C4-2B (cell line): Measurements from ENCODE around the gene NT5DC3.

Source experiments
- H3K27ac ChIP-seq: fragments of 450-650 bp; 2 replicates; pipeline ENCODE4 v1.5.1; 2017
- CTCF ChIP-seq: fragments of 450-650 bp; conservative IDR thresholded peaks from 2 replicates; pipeline ENCODE4 v1.5.1; 2017; ENCODE audit warnings: mild to moderate bottlenecking
- ZFX ChIP-seq: fragments of 450-650 bp; IDR thresholded peaks from 2 replicates; pipeline ENCODE4 v1.6.1; 2017

NT5DC3 gene

DNA sequence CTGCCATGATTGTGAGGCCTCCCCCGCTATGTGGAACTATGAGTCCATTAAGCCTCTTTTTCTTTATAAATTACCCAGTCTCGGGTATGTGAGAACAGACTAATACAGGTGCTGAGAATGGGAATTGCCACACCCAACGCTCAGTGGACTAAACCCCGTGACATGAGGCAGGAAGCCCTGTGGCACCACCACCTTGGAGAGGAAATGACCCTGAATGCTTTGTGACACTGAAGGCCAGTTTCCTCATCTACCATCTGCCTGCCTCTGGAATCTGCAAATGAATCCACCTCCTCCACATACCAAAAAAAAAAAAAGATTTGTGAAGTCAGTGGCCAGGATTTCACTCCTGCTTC lies 41.6 kb downstream of the NT5DC3 start:
- TF ChIP-seq CTCF (no peak), ZFX (no peak)
- H3K27ac ChIP-seq = no peak overlapping the region

DNA sequence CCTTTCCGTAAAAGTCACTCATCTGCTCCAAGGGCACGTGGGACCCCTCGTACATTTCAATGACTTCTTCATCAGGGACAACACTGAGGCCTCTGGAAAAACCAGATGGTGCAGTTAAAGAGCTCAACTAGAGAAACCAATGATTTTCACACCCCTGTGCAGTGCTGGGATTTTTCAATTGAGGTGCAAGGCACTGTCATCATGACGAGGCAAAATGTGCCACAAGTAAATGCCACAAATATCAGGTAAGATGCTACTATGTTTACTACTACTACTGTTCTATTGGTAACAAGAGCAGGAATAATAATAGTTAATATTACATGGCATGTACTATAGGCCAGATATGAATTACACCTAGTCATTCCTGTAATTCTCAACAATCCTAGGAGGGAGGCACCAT lies 42.4 kb downstream of the NT5DC3 start:
- no peak overlapping the region for H3K27ac ChIP-seq
- no peak for TF ChIP-seq ZFX

- no peak overlapping the region for H3K27ac ChIP-seq
- TF ChIP-seq CTCF (no peak), ZFX (no peak)
These were observed 46.5 kb downstream of the NT5DC3 start for GRCh38 chr12:103794309-103795213.

DNA sequence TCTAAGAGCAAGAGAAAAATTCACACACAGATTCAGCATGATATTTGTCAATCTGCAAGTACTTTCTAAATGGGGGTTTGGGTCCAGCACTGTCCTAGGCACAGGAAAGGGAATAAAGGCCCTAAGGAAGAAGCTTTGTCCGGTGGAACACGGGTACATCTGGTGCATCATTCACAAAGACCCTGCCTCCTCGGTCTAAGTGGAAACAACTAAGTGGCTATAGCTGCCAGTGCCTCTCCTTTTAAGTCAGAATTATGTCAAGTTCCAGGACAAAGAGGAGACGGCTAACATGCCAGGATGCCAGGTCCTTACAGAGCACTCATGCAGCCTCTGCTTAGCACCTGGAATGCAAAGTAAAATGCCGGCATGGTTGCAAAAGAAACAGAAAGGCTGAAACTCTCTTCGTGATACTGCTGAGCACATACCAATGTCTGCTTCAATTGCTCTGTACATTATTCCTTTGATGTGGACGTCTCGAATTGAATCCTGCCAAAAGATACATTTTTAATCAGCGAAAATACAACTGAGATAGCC lies 47.5 kb downstream of the NT5DC3 start:
- H3K27ac ChIP-seq = no peak overlapping the region
- TF ChIP-seq CTCF (no peak), ZFX (no peak)

- TF ChIP-seq CTCF (no peak), ZFX (no peak)
- H3K27ac ChIP-seq = no peak overlapping the region
These were observed 48.0 kb downstream of the NT5DC3 start for GRCh38 chr12:103793046-103793445.

DNA sequence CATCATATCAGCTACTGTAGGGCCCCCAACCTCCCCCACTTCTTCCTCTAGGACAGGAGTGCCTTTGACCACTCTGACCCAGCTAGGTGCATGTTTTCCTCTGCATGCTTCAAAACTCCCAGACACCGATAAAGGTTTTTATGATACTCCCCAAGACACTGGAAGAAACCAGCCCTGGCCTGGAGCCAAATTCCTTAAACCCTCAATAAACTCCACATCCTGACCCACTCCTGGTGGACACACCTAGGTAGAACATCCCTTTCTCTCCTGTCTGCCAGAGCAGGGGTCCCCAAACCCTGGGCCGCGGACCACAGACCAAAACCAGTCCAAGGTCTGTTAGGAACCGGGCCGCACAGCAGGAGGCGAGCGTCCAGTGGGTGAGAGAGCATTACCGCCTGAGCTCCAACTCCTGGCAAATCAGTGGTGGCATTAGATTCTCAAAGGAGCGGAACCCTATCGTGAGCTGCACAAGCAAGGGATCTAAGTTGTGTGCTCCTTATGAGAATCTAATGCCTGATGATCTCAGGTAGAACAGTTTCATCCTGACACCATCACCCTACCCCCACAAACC lies 49.6 kb downstream of the NT5DC3 start:
- TF ChIP-seq CTCF = no peak
- TF ChIP-seq ZFX = no peak
- no peak overlapping the region for H3K27ac ChIP-seq

- H3K27ac ChIP-seq = no peak overlapping the region
- TF ChIP-seq CTCF = no peak
- no peak for TF ChIP-seq ZFX
These were observed 54.8 kb downstream of the NT5DC3 start for GRCh38 chr12:103786201-103786600.
